Measurements from ENCODE around the gene UBE2Z.

GRCh38 chr17:48901241-48901640 is 7.0 kb upstream of the UBE2Z start:
- no peak for TF ChIP-seq POLR2AphosphoS5 (IDR thresholded peaks at IDR 0.05)
- no peak for TF ChIP-seq CTCF (IDR thresholded peaks at IDR 0.05)
